ENCODE measurements around the gene RHOBTB3. TPM values are rescaled to one million over a fixed set of nuclear protein-coding genes. Genes with fewer than 3 reads are reported as not detected.

Gene RHOBTB3
- total RNA-seq, 1 donor from 2014 or later: 93.5 TPM

DNA sequence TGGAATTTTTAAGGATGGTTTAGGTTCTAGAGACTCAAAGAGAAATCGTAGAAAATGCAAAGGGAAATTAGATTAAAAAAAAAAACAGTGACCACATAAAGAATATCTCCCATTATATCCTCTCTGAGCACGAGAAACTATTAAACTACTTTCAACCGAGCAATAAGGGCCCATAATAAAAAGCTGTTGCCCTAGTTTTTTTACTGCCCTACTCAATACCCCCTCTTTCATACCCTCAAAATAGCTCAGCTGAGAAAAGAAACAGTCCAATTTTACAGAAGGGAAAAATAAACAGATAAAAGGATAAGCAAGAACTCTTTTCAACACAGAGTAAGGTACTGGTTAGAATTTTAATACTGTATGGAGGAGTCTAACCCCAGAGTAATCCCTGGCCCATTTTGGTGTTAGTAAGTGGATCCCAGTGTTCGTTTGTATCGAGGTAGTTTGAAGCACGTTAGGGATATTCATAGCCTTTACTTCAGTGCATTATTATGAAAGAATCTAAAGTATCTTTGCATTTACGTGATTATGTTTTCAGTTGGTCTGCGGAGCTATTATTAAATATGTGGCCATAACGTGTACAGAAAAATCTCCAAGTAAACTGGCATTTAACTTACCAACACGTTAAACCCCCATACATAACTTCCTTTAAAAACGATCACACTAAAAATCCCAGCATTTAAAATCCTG is 980 bp upstream of the RHOBTB3 start:
- peak overlapping the region; percentile 57 for H3K4me3 ChIP-seq (ENCODE audit: low read depth, low read length)
- TF ChIP-seq, protein P1, sequence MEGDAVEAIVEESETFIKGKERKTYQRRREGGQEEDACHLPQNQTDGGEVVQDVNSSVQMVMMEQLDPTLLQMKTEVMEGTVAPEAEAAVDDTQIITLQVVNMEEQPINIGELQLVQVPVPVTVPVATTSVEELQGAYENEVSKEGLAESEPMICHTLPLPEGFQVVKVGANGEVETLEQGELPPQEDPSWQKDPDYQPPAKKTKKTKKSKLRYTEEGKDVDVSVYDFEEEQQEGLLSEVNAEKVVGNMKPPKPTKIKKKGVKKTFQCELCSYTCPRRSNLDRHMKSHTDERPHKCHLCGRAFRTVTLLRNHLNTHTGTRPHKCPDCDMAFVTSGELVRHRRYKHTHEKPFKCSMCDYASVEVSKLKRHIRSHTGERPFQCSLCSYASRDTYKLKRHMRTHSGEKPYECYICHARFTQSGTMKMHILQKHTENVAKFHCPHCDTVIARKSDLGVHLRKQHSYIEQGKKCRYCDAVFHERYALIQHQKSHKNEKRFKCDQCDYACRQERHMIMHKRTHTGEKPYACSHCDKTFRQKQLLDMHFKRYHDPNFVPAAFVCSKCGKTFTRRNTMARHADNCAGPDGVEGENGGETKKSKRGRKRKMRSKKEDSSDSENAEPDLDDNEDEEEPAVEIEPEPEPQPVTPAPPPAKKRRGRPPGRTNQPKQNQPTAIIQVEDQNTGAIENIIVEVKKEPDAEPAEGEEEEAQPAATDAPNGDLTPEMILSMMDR (IDR thresholded peaks at IDR 0.05; ENCODE audit: insufficient read depth, low read length, poor library complexity, severe bottlenecking): no peak
- no peaks in the 10 kb centered on the region for H3K27me3 ChIP-seq (ENCODE audit: control insufficient read depth, insufficient read depth, low read length)
- H3K36me3 ChIP-seq (ENCODE audit: control insufficient read depth, insufficient read depth, low read length): no peaks in the 10 kb centered on the region
- no peak for DNase-seq (ENCODE audit: low read depth)

GRCh38 chr5:95731571-95732554 is 727 bp downstream of the RHOBTB3 start:
- peak overlapping the region; percentile 57 for H3K4me3 ChIP-seq (ENCODE audit: low read depth, low read length)
- H3K36me3 ChIP-seq (ENCODE audit: control insufficient read depth, insufficient read depth, low read length): no peaks in the 10 kb centered on the region
- no peaks in the 10 kb centered on the region for H3K27me3 ChIP-seq (ENCODE audit: control insufficient read depth, insufficient read depth, low read length)
- TF ChIP-seq, protein P1 (IDR thresholded peaks at IDR 0.05; ENCODE audit: insufficient read depth, low read length, poor library complexity, severe bottlenecking): no peak
- DNase-seq (ENCODE audit: low read depth): no peak

GRCh38 chr5:95733107-95733665 is 2.0 kb downstream of the RHOBTB3 start:
- no peak for DNase-seq (ENCODE audit: low read depth)
- no peaks in the 10 kb centered on the region for H3K36me3 ChIP-seq (ENCODE audit: control insufficient read depth, insufficient read depth, low read length)
- no peaks in the 10 kb centered on the region for H3K27me3 ChIP-seq (ENCODE audit: control insufficient read depth, insufficient read depth, low read length)
- H3K4me3 ChIP-seq (ENCODE audit: low read depth, low read length): peak overlapping the region; percentile 23
- TF ChIP-seq, protein P1 (IDR thresholded peaks at IDR 0.05; ENCODE audit: insufficient read depth, low read length, poor library complexity, severe bottlenecking): no peak

- Histone ChIP-seq H3K36me3 (ENCODE audit: control insufficient read depth, insufficient read depth, low read length) (no peaks in the 10 kb centered on the region), H3K27me3 (ENCODE audit: control insufficient read depth, insufficient read depth, low read length) (no peaks in the 10 kb centered on the region), H3K4me3 (ENCODE audit: low read depth, low read length) (no peak overlapping the region)
- TF ChIP-seq, protein P1 (IDR thresholded peaks at IDR 0.05; ENCODE audit: insufficient read depth, low read length, poor library complexity, severe bottlenecking): no peak
- DNase-seq (ENCODE audit: low read depth): no peak
Observed at GRCh38 chr5:95734187-95734586, 3.1 kb downstream of the RHOBTB3 start.

DNA sequence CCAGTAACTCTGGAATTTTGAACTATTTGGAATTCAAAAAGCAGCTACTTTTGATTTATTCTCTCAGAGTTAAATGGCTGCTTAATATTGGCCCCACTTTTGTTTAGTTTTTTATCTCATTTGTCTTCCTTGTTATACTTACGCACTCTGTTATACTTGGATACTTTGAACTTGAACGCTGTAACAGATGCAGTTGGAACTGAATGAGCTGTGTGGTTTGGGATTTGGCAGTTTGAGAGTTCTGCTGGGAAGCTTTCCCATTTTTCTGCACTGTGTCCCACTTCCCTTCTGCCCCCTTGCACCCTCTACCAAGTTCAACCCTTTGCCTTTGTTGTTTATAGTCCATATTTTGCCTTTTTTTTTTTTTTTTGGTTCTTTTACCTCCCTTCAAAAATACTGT is 3.8 kb downstream of the RHOBTB3 start:
- no peaks in the 10 kb centered on the region for H3K36me3 ChIP-seq (ENCODE audit: control insufficient read depth, insufficient read depth, low read length)
- no peak overlapping the region for H3K4me3 ChIP-seq (ENCODE audit: low read depth, low read length)
- TF ChIP-seq, protein P1 (IDR thresholded peaks at IDR 0.05; ENCODE audit: insufficient read depth, low read length, poor library complexity, severe bottlenecking): no peak
- no peak for DNase-seq (ENCODE audit: low read depth)
- H3K27me3 ChIP-seq (ENCODE audit: control insufficient read depth, insufficient read depth, low read length): no peaks in the 10 kb centered on the region

Measured in kidney epithelial cell (primary cell).